Kidney glomerular epithelial cell (primary cell): Measurements from ENCODE around the gene RNF126.
"Not testable (repeated sequence)": the region's sequence is repeated elsewhere in the genome, so short reads cannot be mapped to it uniquely, and the experiment has no call there.

Experiments used
- DNase-seq: peaks from one replicate; lab custom pipeline; 2025; lab: John Stamatoyannopoulos, UW

Gene RNF126

DNA sequence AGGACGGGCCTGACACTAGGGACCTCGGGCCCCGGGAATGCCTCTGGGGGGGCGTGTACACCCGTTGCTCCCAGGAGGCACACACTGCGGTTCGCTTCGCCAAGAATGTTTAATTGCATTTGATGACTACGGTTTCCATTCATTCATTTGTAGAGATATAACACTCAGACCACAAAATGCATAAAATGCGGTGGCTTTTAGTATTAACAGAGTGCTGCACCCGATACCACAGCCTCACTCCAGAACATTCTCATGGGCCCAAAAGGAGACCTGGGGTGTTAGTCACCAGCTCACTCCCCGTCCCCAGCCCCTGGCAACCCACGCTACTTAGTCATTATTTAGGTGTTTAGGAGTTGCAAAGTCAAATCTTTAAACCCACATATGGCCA, 51.5 kb downstream of the RNF126 start:
- DNase-seq, result peak; percentile 22

DNA sequence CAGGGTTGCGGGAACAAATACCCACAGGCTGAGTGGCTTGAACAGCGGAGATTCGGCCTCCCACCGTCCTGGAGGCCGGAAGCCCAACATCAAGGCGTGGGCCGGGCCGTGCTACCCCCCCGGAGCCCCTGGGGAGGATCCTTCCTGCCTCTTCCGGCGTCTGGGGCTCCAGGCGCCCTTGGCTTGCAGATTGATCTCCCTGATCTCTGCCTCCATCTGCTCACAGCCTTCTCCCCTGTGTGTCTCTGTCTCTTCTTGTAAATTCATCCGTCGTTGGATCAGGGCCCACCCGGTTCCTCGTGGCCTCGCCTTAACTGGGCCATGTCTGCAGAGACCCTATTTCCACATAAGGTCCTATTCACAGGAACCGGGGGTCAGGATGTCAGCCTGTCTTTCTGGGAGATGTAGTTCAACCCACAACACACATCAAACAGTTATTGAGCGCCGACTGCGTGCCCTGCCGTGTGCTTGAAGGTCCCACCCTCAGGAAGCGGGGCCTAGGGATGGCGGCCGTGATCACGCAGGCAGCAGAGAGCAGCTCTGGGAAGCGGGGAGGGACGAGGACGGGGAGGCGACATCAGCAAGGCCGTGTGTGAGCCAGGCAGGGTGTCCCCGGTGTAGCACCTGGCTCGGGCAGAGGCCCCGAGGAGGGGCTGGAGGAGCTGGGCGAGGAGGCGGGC, 52.1 kb downstream of the RNF126 start:
- no peak for DNase-seq

GRCh38 chr19:610071-610800, 52.8 kb downstream of the RNF126 start:
- no peak for DNase-seq

DNA sequence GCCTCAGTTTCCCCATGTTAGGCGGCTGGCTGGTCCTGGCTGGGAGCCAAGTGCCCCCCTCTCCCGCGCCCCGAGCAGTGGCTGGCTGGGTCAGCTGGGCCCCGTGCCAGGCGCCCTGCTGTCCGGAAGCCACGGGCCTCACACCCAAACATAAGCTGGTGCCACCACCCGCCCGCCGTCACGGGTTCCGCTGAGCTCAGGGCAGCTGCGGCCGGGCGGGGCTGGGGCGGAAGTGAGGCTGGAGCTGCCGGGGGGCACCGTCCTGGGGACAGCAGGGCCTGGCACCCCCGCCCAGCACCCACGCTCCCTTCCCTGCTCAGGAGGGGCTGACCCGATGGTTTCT, 54.0 kb downstream of the RNF126 start:
- DNase-seq, result no peak

DNA sequence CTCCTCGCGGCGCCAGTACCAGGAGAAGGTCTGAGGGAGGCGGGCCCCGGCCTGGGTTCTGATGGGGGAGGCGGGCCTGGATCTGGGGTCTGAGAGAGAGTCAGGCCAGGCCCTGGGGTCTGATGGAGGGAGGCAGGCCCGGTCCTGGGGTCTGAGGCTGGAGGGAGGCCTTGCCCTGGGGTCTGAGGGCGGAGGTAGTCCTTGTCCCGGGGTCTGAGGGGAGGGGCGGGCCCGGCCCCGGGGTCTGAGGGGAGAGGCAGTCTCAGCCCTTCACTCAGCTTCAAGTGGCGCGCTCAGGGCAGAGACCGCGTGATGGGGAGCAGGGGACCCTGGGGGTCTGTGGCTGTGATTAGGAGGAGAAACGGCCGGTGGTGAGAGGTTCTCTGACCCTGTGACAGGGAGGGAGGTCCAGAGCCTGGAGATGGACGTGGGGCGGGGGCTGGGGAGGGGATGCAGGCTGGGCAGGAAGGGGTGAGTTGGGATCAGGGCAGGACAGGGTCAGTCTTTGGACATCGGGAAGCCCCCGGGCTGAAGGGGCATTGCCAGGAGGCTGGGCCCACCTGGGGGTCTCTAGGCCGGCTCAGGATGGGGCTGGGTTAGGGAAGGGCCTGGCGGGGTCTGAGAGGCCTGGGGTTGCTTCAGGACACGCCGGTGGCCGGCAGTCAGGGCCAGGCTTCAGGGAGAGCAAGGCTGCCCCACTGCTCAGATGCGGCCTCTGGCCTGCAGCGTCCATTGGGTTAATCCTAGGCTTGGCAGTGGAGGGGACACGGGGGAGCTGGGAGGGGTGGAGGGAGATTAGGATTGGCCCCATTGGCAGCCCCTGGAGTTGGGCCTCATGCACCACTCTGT, 54.6 kb downstream of the RNF126 start:
- DNase-seq, result no peak

DNA sequence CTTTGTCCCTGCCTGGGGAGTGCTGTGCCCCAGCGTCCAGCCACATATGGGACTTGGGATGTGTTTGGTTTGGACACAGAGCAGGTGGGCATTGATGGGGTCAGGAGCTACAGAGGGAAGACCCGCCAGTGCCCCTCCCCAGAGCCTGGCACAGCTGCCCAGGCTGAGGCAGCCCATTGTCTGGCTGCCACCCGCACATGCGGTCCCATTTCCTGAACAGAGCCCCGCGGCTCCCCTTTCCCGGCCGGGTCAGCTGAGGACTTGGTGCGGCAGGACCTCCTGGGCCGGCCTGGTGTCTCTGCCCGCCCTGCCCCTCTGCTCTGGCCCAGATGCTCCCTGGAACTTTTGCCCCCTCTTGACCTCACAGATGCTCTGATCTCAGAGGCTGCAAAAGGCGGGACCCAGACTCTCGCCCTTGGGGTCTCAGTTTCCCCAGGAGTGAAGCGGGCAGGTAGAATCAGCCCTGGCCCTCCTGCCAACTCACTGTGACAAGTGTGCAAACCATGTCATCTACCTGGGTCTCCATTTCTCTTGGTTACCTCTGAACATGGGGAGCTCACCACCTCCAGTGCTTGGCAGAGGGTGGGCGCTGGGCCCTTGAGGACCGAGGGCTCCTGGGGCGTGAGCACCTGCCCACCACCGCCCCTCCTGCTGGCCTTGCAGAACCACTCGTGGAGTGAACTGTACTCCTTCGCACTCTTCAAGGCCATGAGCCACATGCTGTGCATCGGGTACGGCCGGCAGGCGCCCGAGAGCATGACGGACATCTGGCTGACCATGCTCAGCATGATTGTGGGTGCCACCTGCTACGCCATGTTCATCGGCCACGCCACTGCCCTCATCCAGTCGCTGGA, 55.5 kb downstream of the RNF126 start:
- no peak for DNase-seq

DNA sequence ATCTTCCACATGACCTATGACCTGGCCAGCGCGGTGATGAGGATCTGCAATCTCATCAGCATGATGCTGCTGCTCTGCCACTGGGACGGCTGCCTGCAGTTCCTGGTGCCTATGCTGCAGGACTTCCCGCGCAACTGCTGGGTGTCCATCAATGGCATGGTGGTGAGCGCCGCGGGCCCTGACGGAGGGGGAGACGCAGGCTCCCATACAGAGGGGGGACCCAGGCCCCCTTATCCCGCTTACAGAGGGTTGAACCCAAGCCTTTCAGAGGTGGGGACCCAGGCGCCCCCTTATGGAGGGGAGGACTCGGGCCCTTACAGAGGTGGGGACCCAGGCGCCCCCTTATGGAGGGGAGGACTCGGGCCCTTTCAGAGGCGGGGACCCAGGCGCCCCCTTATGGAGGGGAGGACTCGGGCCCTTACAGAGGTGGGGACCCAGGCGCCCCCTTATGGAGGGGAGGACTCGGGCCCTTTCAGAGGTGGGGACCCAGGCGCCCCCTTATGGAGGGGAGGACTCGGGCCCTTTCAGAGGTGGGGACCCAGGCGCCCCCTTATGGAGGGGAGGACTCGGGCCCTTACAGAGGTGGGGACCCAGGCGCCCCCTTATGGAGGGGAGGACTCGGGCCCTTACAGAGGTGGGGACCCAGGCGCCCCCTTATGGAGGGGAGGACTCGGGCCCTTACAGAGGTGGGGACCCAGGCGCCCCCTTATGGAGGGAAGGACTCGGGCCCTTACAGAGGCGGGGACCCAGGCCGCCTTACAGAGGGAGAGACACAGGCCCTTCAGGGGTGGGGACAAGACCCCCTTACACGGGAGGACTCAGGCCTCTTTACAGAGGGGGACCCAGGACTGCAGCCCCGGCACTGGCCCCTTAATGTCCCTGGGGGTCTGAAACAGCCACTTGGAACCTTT, 57.7 kb downstream of the RNF126 start:
- DNase-seq, result not testable (repeated sequence)

DNA sequence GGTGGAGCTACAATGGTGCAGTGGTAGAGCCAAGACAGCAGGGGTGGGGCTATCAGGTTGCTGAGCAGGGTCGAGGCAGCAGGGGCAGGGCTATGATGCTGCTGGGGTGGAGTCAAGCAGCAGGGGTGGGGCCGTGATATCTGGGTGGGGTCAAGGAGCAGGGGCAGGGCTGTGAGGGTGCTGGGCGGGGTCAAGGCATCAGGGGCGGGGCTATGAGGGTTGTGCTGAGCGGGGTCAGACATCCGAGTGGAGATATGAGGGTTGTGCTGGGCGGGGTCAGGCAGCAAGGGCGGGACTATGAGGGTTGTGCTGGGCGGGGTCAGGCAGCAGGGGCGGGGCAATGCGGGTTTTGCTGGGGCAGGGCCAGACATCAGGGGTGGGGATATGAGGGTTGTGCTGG, 58.7 kb downstream of the RNF126 start:
- no peak for DNase-seq

GRCh38 chr19:603779-604178, 59.2 kb downstream of the RNF126 start:
- DNase-seq, result not testable (repeated sequence)

DNA sequence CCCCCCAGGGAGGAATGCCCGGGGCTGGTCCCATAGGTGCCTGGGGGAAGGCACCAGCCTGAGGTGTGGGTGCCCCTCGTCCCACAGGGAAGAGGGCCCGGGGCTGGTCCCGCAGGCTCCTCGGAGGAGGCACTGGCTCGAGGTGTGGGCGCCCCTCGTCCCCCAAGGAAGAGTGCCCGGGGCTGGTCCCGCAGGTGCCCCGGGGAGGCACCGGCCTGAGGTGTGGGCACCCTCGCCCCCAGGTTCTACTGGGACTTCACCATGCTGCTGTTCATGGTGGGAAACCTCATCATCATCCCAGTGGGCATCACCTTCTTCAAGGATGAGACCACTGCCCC, 59.7 kb downstream of the RNF126 start:
- DNase-seq, result not testable (repeated sequence)

GRCh38 chr19:602391-603301, 60.4 kb downstream of the RNF126 start:
- no peak for DNase-seq

- DNase-seq, result no peak
These were observed 61.2 kb downstream of the RNF126 start for GRCh38 chr19:601790-602189.

DNA sequence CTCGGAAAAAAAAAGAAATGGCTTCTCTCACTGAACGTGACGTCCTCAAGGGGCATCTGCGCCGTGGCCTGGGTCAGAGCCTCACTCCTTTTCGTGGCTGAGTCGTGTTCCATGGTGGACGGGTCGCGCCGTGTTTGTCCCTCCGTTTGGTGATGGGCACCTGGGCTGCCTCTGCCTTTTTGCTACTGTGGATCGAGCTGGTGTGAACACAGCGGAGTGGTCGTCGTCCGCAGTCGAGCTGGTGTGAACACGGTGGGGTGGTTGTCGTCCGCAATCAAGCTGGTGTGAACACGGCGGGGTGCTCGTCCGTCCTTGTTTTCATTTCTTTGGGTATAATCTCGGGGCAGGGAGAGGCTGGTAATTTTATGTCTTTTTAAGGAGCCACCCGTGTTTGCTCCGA, 61.7 kb downstream of the RNF126 start:
- no peak for DNase-seq
